Measurements from ENCODE around the gene NAGLU.
A peak's percentile ranks its signal among the peaks of the same experiment; 100 is the strongest.

The NAGLU gene

GRCh38 chr17:42536048-42536371, at the start of gene NAGLU:
TSS of gene NAGLU (plus strand) at chr17:42536241. CDS start at chr17:42536273, 32 bp downstream.
- Histone ChIP-seq H3K27ac (ENCODE audit: low read length) (peak within 1 kb of the TSS; percentile 93), H3K4me3 (ENCODE audit: low read depth in 1 of 2, low read length in 2 of 2) (peak within 1 kb of the TSS; percentile 80 to 82), H3K4me1 (ENCODE audit: control insufficient read depth in 1 of 2, insufficient read depth in 2 of 2, low read length in 2 of 2) (peaks cover 12 to 28% of the 10 kb centered on the region in 2 donors), H3K9me3 (ENCODE audit: control insufficient read depth in 1 of 2, low read length in 2 of 2) (no peaks in the 10 kb centered on the region), H3K27me3 (ENCODE audit: low read depth, low read length) (no peaks in the 10 kb centered on the region), H3K36me3 (ENCODE audit: control insufficient read depth in 1 of 2, insufficient read depth in 2 of 2, low read length in 2 of 2) (peaks cover 8 to 18% of the 10 kb centered on the region in 2 donors)

- Histone ChIP-seq H3K27me3 (ENCODE audit: low read depth, low read length) (no peaks in the 10 kb centered on the region), H3K9me3 (ENCODE audit: control insufficient read depth in 1 of 2, low read length in 2 of 2) (no peaks in the 10 kb centered on the region), H3K27ac (ENCODE audit: low read length) (no peak overlapping the region), H3K36me3 (ENCODE audit: control insufficient read depth in 1 of 2, insufficient read depth in 2 of 2, low read length in 2 of 2) (peaks cover 40 to 74% of the 10 kb centered on the region in 2 donors), H3K4me1 (ENCODE audit: control insufficient read depth in 1 of 2, insufficient read depth in 2 of 2, low read length in 2 of 2) (peaks cover 0 to under 1% of the 10 kb centered on the region in 2 donors), H3K4me3 (ENCODE audit: low read depth in 1 of 2, low read length in 2 of 2) (no peak overlapping the region)
Observed at GRCh38 chr17:42488032-42488431, 48.0 kb upstream of the NAGLU start.

- H3K27ac ChIP-seq (ENCODE audit: low read length): no peak overlapping the region
- H3K4me1 ChIP-seq (ENCODE audit: control insufficient read depth in 1 of 2, insufficient read depth in 2 of 2, low read length in 2 of 2): no peaks in the 10 kb centered on the region
- H3K4me3 ChIP-seq (ENCODE audit: low read depth in 1 of 2, low read length in 2 of 2): no peak overlapping the region
- no peaks in the 10 kb centered on the region for H3K27me3 ChIP-seq (ENCODE audit: low read depth, low read length)
- H3K36me3 ChIP-seq (ENCODE audit: control insufficient read depth in 1 of 2, insufficient read depth in 2 of 2, low read length in 2 of 2): peaks cover 29 to 75% of the 10 kb centered on the region in 2 donors
- H3K9me3 ChIP-seq (ENCODE audit: control insufficient read depth in 1 of 2, low read length in 2 of 2): no peaks in the 10 kb centered on the region
Observed at GRCh38 chr17:42493319-42493718, 42.7 kb upstream of the NAGLU start.

GRCh38 chr17:42494673-42495072, 41.4 kb upstream of the NAGLU start:
- Histone ChIP-seq H3K27ac (ENCODE audit: low read length) (no peak overlapping the region), H3K9me3 (ENCODE audit: control insufficient read depth in 1 of 2, low read length in 2 of 2) (no peaks in the 10 kb centered on the region), H3K4me1 (ENCODE audit: control insufficient read depth in 1 of 2, insufficient read depth in 2 of 2, low read length in 2 of 2) (no peaks in the 10 kb centered on the region), H3K4me3 (ENCODE audit: low read depth in 1 of 2, low read length in 2 of 2) (no peak overlapping the region), H3K27me3 (ENCODE audit: low read depth, low read length) (no peaks in the 10 kb centered on the region), H3K36me3 (ENCODE audit: control insufficient read depth in 1 of 2, insufficient read depth in 2 of 2, low read length in 2 of 2) (peaks cover 23 to 69% of the 10 kb centered on the region in 2 donors)

- Histone ChIP-seq H3K36me3 (ENCODE audit: control insufficient read depth in 1 of 2, insufficient read depth in 2 of 2, low read length in 2 of 2) (peaks cover 48 to 74% of the 10 kb centered on the region in 2 donors), H3K4me3 (ENCODE audit: low read depth in 1 of 2, low read length in 2 of 2) (no peak overlapping the region), H3K9me3 (ENCODE audit: control insufficient read depth in 1 of 2, low read length in 2 of 2) (no peaks in the 10 kb centered on the region), H3K27me3 (ENCODE audit: low read depth, low read length) (no peaks in the 10 kb centered on the region), H3K4me1 (ENCODE audit: control insufficient read depth in 1 of 2, insufficient read depth in 2 of 2, low read length in 2 of 2) (no peaks in the 10 kb centered on the region), H3K27ac (ENCODE audit: low read length) (no peak overlapping the region)
Observed at GRCh38 chr17:42498828-42499227, 37.2 kb upstream of the NAGLU start.

- Histone ChIP-seq H3K4me3 (ENCODE audit: low read depth in 1 of 2, low read length in 2 of 2) (no peak overlapping the region), H3K9me3 (ENCODE audit: control insufficient read depth in 1 of 2, low read length in 2 of 2) (no peaks in the 10 kb centered on the region), H3K27me3 (ENCODE audit: low read depth, low read length) (no peaks in the 10 kb centered on the region), H3K36me3 (ENCODE audit: control insufficient read depth in 1 of 2, insufficient read depth in 2 of 2, low read length in 2 of 2) (peaks cover 33 to 61% of the 10 kb centered on the region in 2 donors), H3K4me1 (ENCODE audit: control insufficient read depth in 1 of 2, insufficient read depth in 2 of 2, low read length in 2 of 2) (no peaks in the 10 kb centered on the region), H3K27ac (ENCODE audit: low read length) (no peak overlapping the region)
Observed at GRCh38 chr17:42502091-42502490, 34.0 kb upstream of the NAGLU start.

GRCh38 chr17:42502926-42503325, 33.1 kb upstream of the NAGLU start:
- no peaks in the 10 kb centered on the region for H3K9me3 ChIP-seq (ENCODE audit: control insufficient read depth in 1 of 2, low read length in 2 of 2)
- H3K4me1 ChIP-seq (ENCODE audit: control insufficient read depth in 1 of 2, insufficient read depth in 2 of 2, low read length in 2 of 2): no peaks in the 10 kb centered on the region
- H3K36me3 ChIP-seq (ENCODE audit: control insufficient read depth in 1 of 2, insufficient read depth in 2 of 2, low read length in 2 of 2): peaks cover 40 to 65% of the 10 kb centered on the region in 2 donors
- H3K27ac ChIP-seq (ENCODE audit: low read length): no peak overlapping the region
- H3K4me3 ChIP-seq (ENCODE audit: low read depth in 1 of 2, low read length in 2 of 2): no peak overlapping the region
- H3K27me3 ChIP-seq (ENCODE audit: low read depth, low read length): no peaks in the 10 kb centered on the region

- peaks cover 0 to 3% of the 10 kb centered on the region in 2 donors for H3K4me1 ChIP-seq (ENCODE audit: control insufficient read depth in 1 of 2, insufficient read depth in 2 of 2, low read length in 2 of 2)
Observed at GRCh38 chr17:42507671-42508070, 28.4 kb upstream of the NAGLU start.

GRCh38 chr17:42508426-42509165, 27.4 kb upstream of the NAGLU start:
- H3K27ac ChIP-seq (ENCODE audit: low read length): no peak overlapping the region
- H3K4me3 ChIP-seq (ENCODE audit: low read depth in 1 of 2, low read length in 2 of 2): no peak overlapping the region
- no peaks in the 10 kb centered on the region for H3K9me3 ChIP-seq (ENCODE audit: control insufficient read depth in 1 of 2, low read length in 2 of 2)
- H3K27me3 ChIP-seq (ENCODE audit: low read depth, low read length): no peaks in the 10 kb centered on the region
- H3K4me1 ChIP-seq (ENCODE audit: control insufficient read depth in 1 of 2, insufficient read depth in 2 of 2, low read length in 2 of 2): peaks cover 0 to 10% of the 10 kb centered on the region in 2 donors
- H3K36me3 ChIP-seq (ENCODE audit: control insufficient read depth in 1 of 2, insufficient read depth in 2 of 2, low read length in 2 of 2): peaks cover 39 to 55% of the 10 kb centered on the region in 2 donors

More at GRCh38 chr17:42507671-42508070, 28.4 kb upstream of the NAGLU start:
- Histone ChIP-seq H3K27ac (ENCODE audit: low read length) (no peak overlapping the region), H3K9me3 (ENCODE audit: control insufficient read depth in 1 of 2, low read length in 2 of 2) (no peaks in the 10 kb centered on the region), H3K4me3 (ENCODE audit: low read depth in 1 of 2, low read length in 2 of 2) (no peak overlapping the region), H3K36me3 (ENCODE audit: control insufficient read depth in 1 of 2, insufficient read depth in 2 of 2, low read length in 2 of 2) (peaks cover 45 to 60% of the 10 kb centered on the region in 2 donors), H3K27me3 (ENCODE audit: low read depth, low read length) (no peaks in the 10 kb centered on the region)

GRCh38 chr17:42509409-42509808, 26.6 kb upstream of the NAGLU start:
- H3K4me1 ChIP-seq (ENCODE audit: control insufficient read depth in 1 of 2, insufficient read depth in 2 of 2, low read length in 2 of 2): peaks cover 0 to 10% of the 10 kb centered on the region in 2 donors
- peaks cover 42 to 55% of the 10 kb centered on the region in 2 donors for H3K36me3 ChIP-seq (ENCODE audit: control insufficient read depth in 1 of 2, insufficient read depth in 2 of 2, low read length in 2 of 2)
- H3K27me3 ChIP-seq (ENCODE audit: low read depth, low read length): no peaks in the 10 kb centered on the region
- H3K27ac ChIP-seq (ENCODE audit: low read length): no peak overlapping the region
- H3K4me3 ChIP-seq (ENCODE audit: low read depth in 1 of 2, low read length in 2 of 2): no peak overlapping the region
- H3K9me3 ChIP-seq (ENCODE audit: control insufficient read depth in 1 of 2, low read length in 2 of 2): no peaks in the 10 kb centered on the region

- no peaks in the 10 kb centered on the region for H3K27me3 ChIP-seq (ENCODE audit: low read depth, low read length)
- H3K9me3 ChIP-seq (ENCODE audit: control insufficient read depth in 1 of 2, low read length in 2 of 2): no peaks in the 10 kb centered on the region
- no peak overlapping the region for H3K4me3 ChIP-seq (ENCODE audit: low read depth in 1 of 2, low read length in 2 of 2)
- H3K27ac ChIP-seq (ENCODE audit: low read length): no peak overlapping the region
- H3K4me1 ChIP-seq (ENCODE audit: control insufficient read depth in 1 of 2, insufficient read depth in 2 of 2, low read length in 2 of 2): peaks cover 0 to 10% of the 10 kb centered on the region in 2 donors
- peaks cover 47 to 55% of the 10 kb centered on the region in 2 donors for H3K36me3 ChIP-seq (ENCODE audit: control insufficient read depth in 1 of 2, insufficient read depth in 2 of 2, low read length in 2 of 2)
Observed at GRCh38 chr17:42509841-42510240, 26.2 kb upstream of the NAGLU start.

- H3K27ac ChIP-seq (ENCODE audit: low read length): no peak overlapping the region
- peaks cover 47 to 50% of the 10 kb centered on the region in 2 donors for H3K36me3 ChIP-seq (ENCODE audit: control insufficient read depth in 1 of 2, insufficient read depth in 2 of 2, low read length in 2 of 2)
- no peaks in the 10 kb centered on the region for H3K27me3 ChIP-seq (ENCODE audit: low read depth, low read length)
- H3K9me3 ChIP-seq (ENCODE audit: control insufficient read depth in 1 of 2, low read length in 2 of 2): no peaks in the 10 kb centered on the region
- no peak overlapping the region for H3K4me3 ChIP-seq (ENCODE audit: low read depth in 1 of 2, low read length in 2 of 2)
- peaks cover 0 to 18% of the 10 kb centered on the region in 2 donors for H3K4me1 ChIP-seq (ENCODE audit: control insufficient read depth in 1 of 2, insufficient read depth in 2 of 2, low read length in 2 of 2)
Observed at GRCh38 chr17:42512246-42512645, 23.8 kb upstream of the NAGLU start.

All from muscle layer of duodenum (tissue), 2 donors.